Left ventricle myocardium inferior (tissue), 1 donor: ENCODE measurements around the gene TTLL11. TPM values are rescaled to one million over a fixed set of nuclear protein-coding genes. Genes with fewer than 3 reads are reported as not detected.

Source experiments
- DNase-seq: peaks from one replicate; pipeline ENCODE4 v3.0.0-alpha.2; 2020
- H3K27ac ChIP-seq: fragments of 200-600 bp; replicated peaks from 2 replicates; pipeline ENCODE4 v1.8.0; 2021
- H3K27me3 ChIP-seq: fragments of 200-600 bp; 2 replicates; pipeline ENCODE4 v1.8.0; 2021; ENCODE audit warnings: low read depth
- H3K36me3 ChIP-seq: fragments of 200-600 bp; 2 replicates; pipeline ENCODE4 v1.8.0; 2021
- H3K4me1 ChIP-seq: fragments of 200-600 bp; 2 replicates; pipeline ENCODE4 v1.8.0; 2021
- H3K4me3 ChIP-seq: fragments of 200-600 bp; 2 replicates; pipeline ENCODE4 v1.8.0; 2021; ENCODE audit warnings: mild to moderate bottlenecking, moderate library complexity
- H3K9me3 ChIP-seq: fragments of 200-600 bp; replicated peaks from 2 replicates; pipeline ENCODE4 v1.8.0; 2021
- intact Hi-C: fragments of 100-400 bp; cut with micrococcal nuclease; formaldehyde crosslinking; loops from one replicate; pipeline ENCODE4 v1.11.0; 2022
- total RNA-seq: library from RNA; stranded (reverse); fragmentation: NEBNext Ultra II Directional; extraction: Animal tissue kit (Norgen Biotek cat#: 25700); gene quantifications from one replicate; pipeline ENCODE4 v1.2.1, GENCODE V29; 2021
- TF ChIP-seq, protein P1 (sequence below): fragments of 200-600 bp; IDR thresholded peaks from 2 replicates; pipeline ENCODE4 v1.8.0; 2021; ENCODE audit warnings: antibody characterized with exemption, mild to moderate bottlenecking, borderline replicate concordance
- donor health status: DM: no; HTN: yes; CAD: no; lungs with severe emphysema.

Gene TTLL11
- total RNA-seq, 1 donor from 2014 or later: 7.3 TPM

DNA sequence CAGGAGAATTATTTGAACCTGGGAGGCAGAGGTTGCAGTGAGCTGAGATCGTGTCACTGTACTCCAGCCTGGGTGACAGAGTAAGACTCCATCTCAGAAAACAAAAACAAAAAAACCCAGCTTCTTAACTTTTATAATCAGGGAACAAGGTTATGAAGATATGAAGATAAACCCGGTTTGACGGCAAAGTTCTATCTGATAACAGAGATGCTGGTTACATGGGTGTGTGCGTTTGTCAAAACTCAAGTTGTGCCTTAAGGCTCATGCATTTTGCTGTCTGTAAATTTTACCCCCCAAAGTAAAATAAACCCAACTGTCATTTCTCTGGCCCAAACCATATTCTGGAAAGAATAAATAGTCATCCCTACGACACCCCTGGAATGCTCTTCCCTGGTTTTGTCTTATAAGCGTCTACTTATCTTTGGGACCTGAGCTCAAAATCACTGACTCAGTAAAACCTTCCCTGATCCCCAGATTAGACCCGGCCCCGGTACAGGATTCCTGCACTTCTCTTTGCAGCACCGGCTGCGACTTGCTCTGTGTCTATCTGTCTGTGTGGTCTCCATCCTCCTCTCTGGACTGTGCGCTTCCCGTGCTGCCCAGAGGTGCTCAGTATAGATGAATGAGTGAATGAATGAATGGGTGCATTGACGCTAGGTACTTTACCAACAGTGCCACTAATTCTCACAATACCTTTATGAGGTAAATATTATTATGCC, 269.5 kb downstream of the TTLL11 start:
- no peaks in the 10 kb centered on the region for H3K27me3 ChIP-seq
- intact Hi-C loops: no loop called here
- no peak overlapping the region for H3K27ac ChIP-seq
- TF ChIP-seq, protein P1, sequence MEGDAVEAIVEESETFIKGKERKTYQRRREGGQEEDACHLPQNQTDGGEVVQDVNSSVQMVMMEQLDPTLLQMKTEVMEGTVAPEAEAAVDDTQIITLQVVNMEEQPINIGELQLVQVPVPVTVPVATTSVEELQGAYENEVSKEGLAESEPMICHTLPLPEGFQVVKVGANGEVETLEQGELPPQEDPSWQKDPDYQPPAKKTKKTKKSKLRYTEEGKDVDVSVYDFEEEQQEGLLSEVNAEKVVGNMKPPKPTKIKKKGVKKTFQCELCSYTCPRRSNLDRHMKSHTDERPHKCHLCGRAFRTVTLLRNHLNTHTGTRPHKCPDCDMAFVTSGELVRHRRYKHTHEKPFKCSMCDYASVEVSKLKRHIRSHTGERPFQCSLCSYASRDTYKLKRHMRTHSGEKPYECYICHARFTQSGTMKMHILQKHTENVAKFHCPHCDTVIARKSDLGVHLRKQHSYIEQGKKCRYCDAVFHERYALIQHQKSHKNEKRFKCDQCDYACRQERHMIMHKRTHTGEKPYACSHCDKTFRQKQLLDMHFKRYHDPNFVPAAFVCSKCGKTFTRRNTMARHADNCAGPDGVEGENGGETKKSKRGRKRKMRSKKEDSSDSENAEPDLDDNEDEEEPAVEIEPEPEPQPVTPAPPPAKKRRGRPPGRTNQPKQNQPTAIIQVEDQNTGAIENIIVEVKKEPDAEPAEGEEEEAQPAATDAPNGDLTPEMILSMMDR: no peak
- peaks cover 26% of the 10 kb centered on the region for H3K4me1 ChIP-seq
- H3K9me3 ChIP-seq: no peaks in the 10 kb centered on the region
- no peak for DNase-seq
- no peaks in the 10 kb centered on the region for H3K36me3 ChIP-seq
- H3K4me3 ChIP-seq: no peak overlapping the region

DNA sequence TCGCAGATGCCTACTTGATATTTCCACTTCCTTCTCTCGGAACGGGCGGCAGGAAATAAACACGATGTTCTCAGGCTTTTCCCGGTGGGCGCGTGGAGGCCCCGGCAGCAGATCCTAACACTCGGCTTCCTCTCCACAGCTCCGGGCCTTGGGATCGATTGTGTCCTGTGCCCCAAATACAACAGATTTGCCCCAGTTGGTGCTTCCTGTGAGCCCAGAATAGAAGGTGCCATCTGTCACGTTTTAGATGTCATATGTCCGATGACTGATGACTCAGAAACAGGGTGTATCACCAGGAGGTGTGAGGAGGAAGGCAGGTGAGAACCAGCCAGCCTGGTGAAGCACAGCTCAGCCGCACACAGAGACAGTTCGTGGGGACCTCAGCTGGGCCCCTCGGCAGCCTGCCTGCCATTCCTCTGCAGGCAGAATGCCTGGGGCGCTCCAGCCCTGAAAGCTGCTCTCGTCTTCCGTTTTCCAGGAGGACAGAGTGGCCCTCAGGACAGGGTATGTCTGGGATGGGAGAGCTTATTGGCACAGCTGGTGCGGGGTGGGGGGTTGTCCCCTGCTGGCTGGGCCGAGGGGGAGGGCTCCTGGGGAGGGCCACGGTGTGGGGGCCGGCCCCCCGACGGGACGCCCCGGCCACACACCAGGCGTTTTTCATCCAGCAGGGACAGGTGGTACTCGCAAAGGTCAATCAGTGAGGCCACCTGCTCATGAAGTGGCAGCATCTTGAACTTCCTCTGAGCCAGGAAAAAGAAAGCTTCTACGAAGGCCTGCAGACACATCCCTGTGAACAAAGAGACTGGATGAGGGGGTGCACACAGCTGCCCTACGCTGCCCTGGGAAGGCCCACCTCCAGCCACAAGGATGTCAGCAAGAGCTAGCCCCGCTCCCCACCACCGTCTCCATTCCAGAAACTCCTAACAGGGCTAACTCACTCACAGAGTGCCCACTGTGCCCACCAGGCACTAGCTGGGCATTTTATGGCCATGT, 270.7 kb downstream of the TTLL11 start:
- intact Hi-C loops: no loop called here
- no peaks in the 10 kb centered on the region for H3K36me3 ChIP-seq
- DNase-seq: no peak
- no peaks in the 10 kb centered on the region for H3K9me3 ChIP-seq
- peaks cover 26% of the 10 kb centered on the region for H3K4me1 ChIP-seq
- TF ChIP-seq, protein P1: no peak
- no peak overlapping the region for H3K4me3 ChIP-seq
- no peak overlapping the region for H3K27ac ChIP-seq
- no peaks in the 10 kb centered on the region for H3K27me3 ChIP-seq

DNA sequence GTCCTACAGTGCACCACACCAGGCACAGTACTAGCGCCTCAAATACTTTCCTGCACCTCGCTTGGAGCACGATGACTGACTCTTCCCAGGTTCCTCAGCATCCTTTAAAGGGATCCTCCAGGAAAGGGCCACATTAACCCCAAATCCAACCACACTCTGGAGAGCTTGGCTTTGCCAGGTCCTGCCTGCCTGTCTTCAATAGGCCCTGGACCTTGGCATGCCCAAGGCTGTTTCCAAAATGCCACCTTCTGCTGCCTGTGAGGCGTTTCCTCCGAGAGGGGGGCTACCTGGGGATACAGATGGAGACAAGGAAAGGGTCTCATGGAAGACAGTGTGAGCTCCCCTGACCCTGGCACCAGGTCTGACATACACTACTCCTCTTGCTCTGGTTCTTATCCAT, 271.8 kb downstream of the TTLL11 start:
- TF ChIP-seq, protein P1: no peak
- H3K36me3 ChIP-seq: no peaks in the 10 kb centered on the region
- H3K4me1 ChIP-seq: peaks cover 26% of the 10 kb centered on the region
- intact Hi-C loops: no loop called here
- no peaks in the 10 kb centered on the region for H3K9me3 ChIP-seq
- DNase-seq: no peak
- H3K4me3 ChIP-seq: no peak overlapping the region
- no peak overlapping the region for H3K27ac ChIP-seq
- no peaks in the 10 kb centered on the region for H3K27me3 ChIP-seq

DNA sequence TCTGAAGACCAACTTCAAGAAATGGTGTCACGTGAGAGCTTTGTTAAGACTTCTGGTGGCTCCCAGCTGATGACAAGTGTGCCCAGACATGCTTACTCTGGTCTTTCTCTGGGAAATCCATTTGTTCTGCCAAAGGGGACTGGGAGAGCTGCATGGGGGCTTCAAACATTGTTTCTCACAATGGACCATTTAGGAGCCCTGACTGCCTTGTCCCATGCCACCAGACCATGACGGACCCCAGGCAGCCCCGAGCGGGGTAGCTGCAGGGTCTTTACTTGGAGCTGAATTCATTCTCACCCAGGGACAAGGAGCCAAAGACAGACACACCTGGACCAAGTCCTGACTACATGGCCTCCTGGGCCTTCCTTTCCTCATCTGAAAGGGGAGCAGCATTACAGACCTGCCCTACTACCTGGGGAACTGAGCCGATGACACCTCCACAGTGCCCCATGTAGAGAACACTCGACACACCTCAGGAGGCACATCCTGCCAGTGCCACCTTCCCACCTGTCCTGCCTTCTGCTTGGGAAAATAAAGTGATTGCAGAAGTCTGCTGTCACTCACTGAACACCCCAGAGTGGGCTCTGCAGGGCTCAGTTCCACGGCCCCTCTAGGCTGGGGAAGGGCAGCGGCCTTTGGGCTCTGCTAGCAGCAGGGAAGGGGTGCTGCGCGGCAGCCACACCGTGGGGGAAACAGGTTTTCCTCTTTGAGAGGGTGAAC, 272.7 kb downstream of the TTLL11 start:
- TF ChIP-seq, protein P1: no peak
- DNase-seq: no peak
- Histone ChIP-seq H3K36me3 (no peaks in the 10 kb centered on the region), H3K9me3 (no peaks in the 10 kb centered on the region), H3K4me3 (no peak overlapping the region), H3K27ac (no peak overlapping the region), H3K4me1 (peaks cover 26% of the 10 kb centered on the region), H3K27me3 (no peaks in the 10 kb centered on the region)
- intact Hi-C loops: no loop called here
